Left lung (tissue), 10 donors: Measurements from ENCODE around the gene PTPRO. TPM values are rescaled to one million over a fixed set of nuclear protein-coding genes. Genes with fewer than 3 reads are reported as not detected.

Experiments used
- ATAC-seq: fragments of 200-7000 bp; cut with Tn5 transposase; one replicate; pipeline ENCODE4 v1.9.1; 2020; ENCODE audit warnings: moderate library complexity
- DNase-seq, 4 donors: peaks; one replicate each; pipeline ENCODE4 v3.0.0-alpha.2; 2013 to 2020
- H3K27ac ChIP-seq, 2 donors: fragments of 200-600 bp; sonication (generic) in 1 of 2; one replicate each; pipeline versions ENCODE4 v1.5.0 to v1.8.0; 2020 to 2021
- H3K27me3 ChIP-seq, 2 donors: fragments of 200-600 bp; sonication (generic) in 1 of 2; one replicate each; pipeline versions ENCODE4 v1.5.0 to v1.8.0; 2020 to 2021
- H3K36me3 ChIP-seq, 2 donors: fragments of 200-600 bp; sonication (generic) in 1 of 2; one replicate each; pipeline versions ENCODE4 v1.5.0 to v1.8.0; 2020 to 2021
- H3K4me1 ChIP-seq, 2 donors: fragments of 200-600 bp; one replicate each; pipeline ENCODE4 v1.8.0; 2021
- H3K4me3 ChIP-seq, 2 donors: fragments of 200-600 bp; sonication (generic) in 1 of 2; one replicate each; pipeline versions ENCODE4 v1.5.0 to v1.8.0; 2020 to 2021; ENCODE audit warnings: mild to moderate bottlenecking in 1 of 2
- H3K9me3 ChIP-seq, 2 donors: fragments of 200-600 bp; sonication (generic) in 1 of 2; one replicate each; pipeline versions ENCODE4 v1.5.0 to v1.8.0; 2020 to 2021
- CTCF ChIP-seq, 2 donors: fragments of 200-600 bp; sonication (generic) in 1 of 2; IDR thresholded peaks; one replicate each; pipeline versions ENCODE4 v1.5.0 to v1.8.0; 2021; ENCODE audit warnings: antibody characterized with exemption in 2 of 2
- intact Hi-C, 2 donors: fragments of 100-400 bp; cut with DNase I; formaldehyde crosslinking; loops; one replicate each; pipeline versions ENCODE4 v1.11.2 to v1.14.2; 2022
- polyA plus RNA-seq, 6 donors: library from polyadenylated mRNA; unstranded; fragments of 120-200 nt; gene quantifications; one replicate each; pipeline ENCODE4 v1.2.1, GENCODE V29; 2013; ENCODE audit not compliant: insufficient read length in 6 of 6
- total RNA-seq, 2 donors: library from RNA; stranded (reverse); fragmentation: NEBNext Ultra II Directional; extraction: Animal tissue kit (Norgen Biotek cat#: 25700); gene quantifications; one replicate each; pipeline ENCODE4 v1.2.1, GENCODE V29; 2021
- donor health status: DM: no; HTN: yes; CAD: no.
- donor health status: DM: no; HTN: no; CAD: no.

The PTPRO gene
- total and polyA plus RNA-seq, 8 donors, result 1.1 to 11.9 (median 1.7) TPM

DNA sequence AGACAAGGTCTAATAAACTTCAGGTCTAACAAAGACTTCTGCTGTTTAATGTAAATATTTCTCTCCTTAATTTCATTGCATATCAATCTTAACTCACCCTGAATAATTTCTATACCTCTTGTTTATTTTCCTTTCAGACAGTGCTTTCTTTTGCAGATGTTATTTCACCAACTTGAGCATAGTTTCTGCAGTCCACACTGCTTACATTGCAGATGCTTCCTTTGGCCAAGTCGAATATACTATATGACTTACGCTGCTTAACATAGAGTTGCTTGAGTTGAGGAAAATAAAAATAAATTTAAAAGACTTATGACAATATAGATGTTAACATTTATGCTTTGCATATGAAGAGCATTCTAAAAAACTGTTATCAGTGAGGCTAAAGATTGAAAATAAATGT, 217.7 kb downstream of the PTPRO start:
- Histone ChIP-seq H3K27ac (no peak overlapping the region), H3K9me3 (no peaks in the 10 kb centered on the region), H3K4me1 (peaks cover 0 to 6% of the 10 kb centered on the region in 2 donors), H3K27me3 (no peaks in the 10 kb centered on the region), H3K36me3 (no peaks in the 10 kb centered on the region), H3K4me3 (no peak overlapping the region)
- DNase-seq, result no peak
- no peak for TF ChIP-seq CTCF (IDR thresholded peaks at IDR 0.05)
- ATAC-seq, result no peak
- intact Hi-C loops, result no loop called here

- H3K27ac ChIP-seq, result no peak overlapping the region
- intact Hi-C loops, result no loop called here
- H3K4me3 ChIP-seq, result no peak overlapping the region
- no peaks in the 10 kb centered on the region for H3K36me3 ChIP-seq
- TF ChIP-seq CTCF (IDR thresholded peaks at IDR 0.05), result no peak
- no peak for DNase-seq
- ATAC-seq, result no peak
- no peaks in the 10 kb centered on the region for H3K9me3 ChIP-seq
- no peaks in the 10 kb centered on the region for H3K27me3 ChIP-seq
- peaks cover 0 to 6% of the 10 kb centered on the region in 2 donors for H3K4me1 ChIP-seq
Measured at GRCh38 chr12:15540469-15540872, 218.2 kb downstream of the PTPRO start.

DNA sequence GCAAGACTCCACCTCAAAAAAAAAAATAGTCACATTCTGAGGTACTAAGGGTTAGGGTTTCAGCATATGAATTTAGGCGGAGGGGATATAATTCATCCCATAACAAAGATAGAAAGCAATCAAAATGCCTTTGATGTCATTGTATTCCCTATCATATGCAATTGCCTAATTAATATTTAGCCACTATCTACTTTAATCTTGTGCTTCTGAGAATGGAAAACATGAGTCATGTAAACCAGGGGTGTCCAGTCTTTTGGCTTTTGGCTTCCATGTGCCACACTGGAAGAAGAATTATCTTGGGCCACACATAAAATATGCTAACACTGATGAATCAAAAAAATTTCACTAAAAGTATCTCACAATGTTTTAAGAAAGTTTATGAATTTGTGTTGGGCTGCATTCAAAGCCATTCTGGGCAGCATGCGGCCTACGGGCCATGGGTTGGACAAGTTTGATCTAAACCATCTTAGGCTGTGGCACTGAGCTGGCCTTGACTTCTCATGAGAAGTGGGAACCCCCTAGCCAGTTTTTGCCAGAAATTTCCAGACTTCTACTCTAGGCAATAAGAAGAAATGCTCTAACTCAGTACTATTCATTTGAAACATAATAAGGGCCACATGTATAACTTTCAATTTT, 219.8 kb downstream of the PTPRO start:
- Histone ChIP-seq H3K9me3 (no peaks in the 10 kb centered on the region), H3K27ac (no peak overlapping the region), H3K4me1 (peaks cover 0 to 6% of the 10 kb centered on the region in 2 donors), H3K4me3 (no peak overlapping the region), H3K36me3 (no peaks in the 10 kb centered on the region), H3K27me3 (no peaks in the 10 kb centered on the region)
- no peak for TF ChIP-seq CTCF (IDR thresholded peaks at IDR 0.05)
- DNase-seq (no peak), ATAC-seq (no peak)
- intact Hi-C loops, result no loop called here

DNA sequence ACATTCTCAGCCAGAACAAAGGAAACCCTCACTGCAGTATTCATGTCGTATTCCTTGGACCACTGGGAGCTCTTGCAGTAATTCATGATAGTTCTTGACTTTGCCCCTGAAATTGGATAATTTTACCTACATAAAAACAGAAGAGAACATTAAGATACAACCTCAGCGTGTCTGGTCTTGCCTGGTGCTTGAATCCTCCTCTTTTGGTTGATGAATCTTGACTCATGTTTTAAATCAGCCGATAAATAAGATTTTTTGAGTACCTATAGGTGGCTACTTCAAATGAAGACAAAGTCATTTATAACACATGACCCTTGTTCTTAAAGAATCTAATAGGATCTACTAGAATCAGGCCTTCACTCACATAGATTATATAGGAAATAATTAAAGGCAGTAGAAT, 221.0 kb downstream of the PTPRO start:
- intact Hi-C loops, result no loop called here
- Histone ChIP-seq H3K27me3 (no peaks in the 10 kb centered on the region), H3K36me3 (no peaks in the 10 kb centered on the region), H3K4me3 (no peak overlapping the region), H3K9me3 (no peaks in the 10 kb centered on the region), H3K27ac (no peak overlapping the region), H3K4me1 (peaks cover 0 to 6% of the 10 kb centered on the region in 2 donors)
- no peak for DNase-seq
- ATAC-seq, result no peak
- no peak for TF ChIP-seq CTCF (IDR thresholded peaks at IDR 0.05)

DNA sequence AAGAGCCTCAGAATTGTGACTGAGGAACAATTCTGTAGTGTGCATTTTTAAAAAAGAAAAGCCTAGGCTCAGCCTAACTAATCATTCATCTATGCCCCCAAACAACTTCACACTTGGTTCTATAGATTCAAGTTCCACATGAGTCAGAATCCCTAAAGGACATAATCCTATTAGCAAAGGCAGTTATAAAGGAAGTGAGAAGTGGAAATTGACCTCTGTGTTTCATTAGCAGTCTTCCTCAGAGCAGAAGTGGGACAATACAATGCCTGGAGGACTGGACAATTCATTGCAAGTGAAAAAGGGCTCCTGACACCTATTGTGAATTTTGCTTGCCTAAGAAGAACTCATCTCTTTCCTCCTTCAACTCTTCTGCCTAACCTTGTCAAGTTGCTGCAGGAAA, 222.3 kb downstream of the PTPRO start:
- Histone ChIP-seq H3K27ac (peak overlapping the region in 1 of 2 donors; percentile 84), H3K4me3 (no peak overlapping the region), H3K27me3 (no peaks in the 10 kb centered on the region), H3K9me3 (no peaks in the 10 kb centered on the region), H3K36me3 (no peaks in the 10 kb centered on the region), H3K4me1 (peaks cover 0 to 6% of the 10 kb centered on the region in 2 donors)
- no peak for TF ChIP-seq CTCF (IDR thresholded peaks at IDR 0.05)
- intact Hi-C loops, result no loop called here
- DNase-seq (no peak), ATAC-seq (peak; percentile 42)
